ENCODE data around the gene VWA3B.
"Not testable (repeated sequence)": the region's sequence is repeated elsewhere in the genome, so short reads cannot be mapped to it uniquely, and the experiment has no call there.

Gene VWA3B

GRCh38 chr2:98263362-98263761, 176.4 kb downstream of the VWA3B start:
- Histone ChIP-seq H3K27me3 (ENCODE audit: insufficient read depth, low read length, poor library complexity, severe bottlenecking) (no peaks in the 10 kb centered on the region), H3K9ac (ENCODE audit: low read depth, low read length, poor library complexity, severe bottlenecking) (no peak overlapping the region), H3K36me3 (ENCODE audit: insufficient read depth, low read length) (no peaks in the 10 kb centered on the region), H3K9me3 (ENCODE audit: insufficient read depth, low read depth, low read length) (peaks cover 14% of the 10 kb centered on the region; the same call in 1 of the 2 replicates), H3K79me2 (ENCODE audit: insufficient read depth, low read length) (no peaks in the 10 kb centered on the region), H4K20me1 (ENCODE audit: insufficient read depth, low read length, poor library complexity, severe bottlenecking) (no peaks in the 10 kb centered on the region), H2AFZ (ENCODE audit: low read length) (no peak overlapping the region), H3K9me2 (replicated peaks; ENCODE audit: low read depth, low read length) (no peaks in the 10 kb centered on the region), H3K4me3 (ENCODE audit: low read length, poor library complexity, severe bottlenecking) (no peak overlapping the region), H3K4me1 (ENCODE audit: insufficient read depth, low read length, poor library complexity, severe bottlenecking) (no peaks in the 10 kb centered on the region), H3K4me2 (ENCODE audit: low read depth, low read length, poor library complexity, severe bottlenecking) (no peak overlapping the region), H3F3A (ENCODE audit: low read depth) (no peaks in the 10 kb centered on the region)
- no peak for TF ChIP-seq EZH2phosphoT487 (IDR thresholded peaks at IDR 0.05; ENCODE audit: borderline replicate concordance)
- TF ChIP-seq CTCF (conservative IDR thresholded peaks at IDR 0.05; ENCODE audit: low read length): no peak

- not testable (repeated sequence) for H3K4me3 ChIP-seq (ENCODE audit: low read length, poor library complexity, severe bottlenecking); H3K4me2 ChIP-seq (ENCODE audit: low read depth, low read length, poor library complexity, severe bottlenecking); H3K27me3 ChIP-seq (ENCODE audit: insufficient read depth, low read length, poor library complexity, severe bottlenecking); H3K9ac ChIP-seq (ENCODE audit: low read depth, low read length, poor library complexity, severe bottlenecking); H2AFZ ChIP-seq (ENCODE audit: low read length); H3K36me3 ChIP-seq (ENCODE audit: insufficient read depth, low read length); H3K4me1 ChIP-seq (ENCODE audit: insufficient read depth, low read length, poor library complexity, severe bottlenecking); H3F3A ChIP-seq (ENCODE audit: low read depth); H3K79me2 ChIP-seq (ENCODE audit: insufficient read depth, low read length); H4K20me1 ChIP-seq (ENCODE audit: insufficient read depth, low read length, poor library complexity, severe bottlenecking); H3K9me2 ChIP-seq (replicated peaks; ENCODE audit: low read depth, low read length)
- peaks cover 10% of the 10 kb centered on the region; the same call in 1 of the 2 replicates for H3K9me3 ChIP-seq (ENCODE audit: insufficient read depth, low read depth, low read length)
Observed at GRCh38 chr2:98268225-98268624, 181.3 kb downstream of the VWA3B start.

- 0 out of 2 replicates have a peak, but pooled peaks cover 4% of the 10 kb centered on the region for H3K9me3 ChIP-seq (ENCODE audit: insufficient read depth, low read depth, low read length)
- H3K27me3 ChIP-seq (ENCODE audit: insufficient read depth, low read length, poor library complexity, severe bottlenecking): no peaks in the 10 kb centered on the region
- H3K9ac ChIP-seq (ENCODE audit: low read depth, low read length, poor library complexity, severe bottlenecking): no peak overlapping the region
- H3K79me2 ChIP-seq (ENCODE audit: insufficient read depth, low read length): no peaks in the 10 kb centered on the region
- no peaks in the 10 kb centered on the region for H3K36me3 ChIP-seq (ENCODE audit: insufficient read depth, low read length)
- H4K20me1 ChIP-seq (ENCODE audit: insufficient read depth, low read length, poor library complexity, severe bottlenecking): no peaks in the 10 kb centered on the region
- H2AFZ ChIP-seq (ENCODE audit: low read length): no peak overlapping the region
- H3K4me1 ChIP-seq (ENCODE audit: insufficient read depth, low read length, poor library complexity, severe bottlenecking): no peaks in the 10 kb centered on the region
- TF ChIP-seq CTCF (conservative IDR thresholded peaks at IDR 0.05; ENCODE audit: low read length) (peak; percentile 79), EZH2phosphoT487 (IDR thresholded peaks at IDR 0.05; ENCODE audit: borderline replicate concordance) (no peak)
- H3F3A ChIP-seq (ENCODE audit: low read depth): no peaks in the 10 kb centered on the region
- no peak overlapping the region for H3K4me2 ChIP-seq (ENCODE audit: low read depth, low read length, poor library complexity, severe bottlenecking)
- no peak overlapping the region for H3K4me3 ChIP-seq (ENCODE audit: low read length, poor library complexity, severe bottlenecking)
- no peaks in the 10 kb centered on the region for H3K9me2 ChIP-seq (replicated peaks; ENCODE audit: low read depth, low read length)
Observed at GRCh38 chr2:98269274-98269673, 182.3 kb downstream of the VWA3B start.

- no peak overlapping the region for H3K9ac ChIP-seq (ENCODE audit: low read depth, low read length, poor library complexity, severe bottlenecking)
- TF ChIP-seq CTCF (conservative IDR thresholded peaks at IDR 0.05; ENCODE audit: low read length) (no peak), EZH2phosphoT487 (IDR thresholded peaks at IDR 0.05; ENCODE audit: borderline replicate concordance) (no peak)
- no peak overlapping the region for H2AFZ ChIP-seq (ENCODE audit: low read length)
- H3K4me2 ChIP-seq (ENCODE audit: low read depth, low read length, poor library complexity, severe bottlenecking): no peak overlapping the region
- H3F3A ChIP-seq (ENCODE audit: low read depth): no peaks in the 10 kb centered on the region
- H3K4me3 ChIP-seq (ENCODE audit: low read length, poor library complexity, severe bottlenecking): no peak overlapping the region
- no peaks in the 10 kb centered on the region for H3K79me2 ChIP-seq (ENCODE audit: insufficient read depth, low read length)
- H4K20me1 ChIP-seq (ENCODE audit: insufficient read depth, low read length, poor library complexity, severe bottlenecking): no peaks in the 10 kb centered on the region
- H3K9me2 ChIP-seq (replicated peaks; ENCODE audit: low read depth, low read length): no peaks in the 10 kb centered on the region
- no peaks in the 10 kb centered on the region for H3K36me3 ChIP-seq (ENCODE audit: insufficient read depth, low read length)
- H3K27me3 ChIP-seq (ENCODE audit: insufficient read depth, low read length, poor library complexity, severe bottlenecking): no peaks in the 10 kb centered on the region
- no peaks in the 10 kb centered on the region for H3K9me3 ChIP-seq (ENCODE audit: insufficient read depth, low read depth, low read length)
- no peaks in the 10 kb centered on the region for H3K4me1 ChIP-seq (ENCODE audit: insufficient read depth, low read length, poor library complexity, severe bottlenecking)
Observed at GRCh38 chr2:98269830-98270229, 182.9 kb downstream of the VWA3B start.
